Psoas muscle (tissue), 8 donors: ENCODE measurements around the gene SF3A2. TPM values are rescaled to one million over a fixed set of nuclear protein-coding genes. Genes with fewer than 3 reads are reported as not detected.

Experiments
- ATAC-seq, 4 donors: fragments of 200-7000 bp; cut with Tn5 transposase; one replicate each; pipeline ENCODE4 v1.9.1; 2020; ENCODE audit warnings: moderate library complexity in 3 of 4, mild to moderate bottlenecking in 2 of 4
- DNase-seq, 2 donors: peaks; one replicate each; pipeline ENCODE4 v3.0.0-alpha.2; 2020
- H3K27ac ChIP-seq: fragments of 200-600 bp; one replicate; pipeline ENCODE4 v1.8.0; 2022
- H3K27me3 ChIP-seq, 3 donors: fragments of 200-600 bp in 1 of 3; one replicate each; pipeline versions ENCODE4 v1.6.1 to v1.8.0; 2013 to 2022; ENCODE audit warnings: low read length in 2 of 3, mild to moderate bottlenecking in 2 of 3, moderate library complexity in 1 of 3; ENCODE audit not compliant: insufficient read depth in 3 of 3
- H3K36me3 ChIP-seq, 2 donors: fragments of 200-600 bp in 1 of 2; one replicate each; pipeline versions ENCODE4 v1.6.1 to v1.8.0; 2013 to 2022; ENCODE audit warnings: low read depth in 1 of 2, mild to moderate bottlenecking in 1 of 2, moderate library complexity in 1 of 2; ENCODE audit not compliant: insufficient read depth in 1 of 2
- H3K4me1 ChIP-seq: fragments of 200-600 bp; one replicate; pipeline ENCODE4 v1.8.0; 2022
- H3K4me3 ChIP-seq: fragments of 200-600 bp; one replicate; pipeline ENCODE4 v1.8.0; 2022; ENCODE audit warnings: mild to moderate bottlenecking
- H3K9me3 ChIP-seq: fragments of 200-600 bp; one replicate; pipeline ENCODE4 v1.8.0; 2022
- WGBS, 3 donors: extraction: QIAGEN DNeasy Blood & Tissue Kit; methylation state at CpG; one replicate each; pipeline versions ENCODE4 v1.1.6 to v1.1.7; 2013; 5-methylcytosine and 5-hydroxymethylcytosine counted together
- intact Hi-C, 2 donors: fragments of 100-400 bp; cut with DNase I; formaldehyde crosslinking; loops; one replicate each; pipeline versions ENCODE4 v1.11.0 to v1.14.2; 2022
- polyA plus RNA-seq, 3 donors: library from polyadenylated mRNA; stranded (reverse); fragments of 200-250 nt; gene quantifications; one replicate each; pipeline ENCODE4 v1.2.3, GENCODE V29; 2013
- total RNA-seq, 4 donors: library from RNA; stranded (reverse); fragmentation: NEBNext Ultra II Directional in 2 of 4; extraction: Animal tissue kit (Norgen Biotek cat#: 25700) in 2 of 4; gene quantifications; one replicate each; pipeline versions ENCODE4 v1.2.1 to v1.2.4, GENCODE V29; 2021 to 2023
- TF ChIP-seq, protein P1 (sequence below): fragments of 200-600 bp; IDR thresholded peaks from one replicate; pipeline ENCODE4 v1.8.0; 2022; ENCODE audit warnings: antibody characterized with exemption
- donor health status: healthy with polysubstance abuse.
- donor health status: DM: no; HTN: no; CAD: no; lungs with moderate emphysema.
- donor health status: Bipolar disorder and iron deficiency.
- donor health status: healthy.
- donor health status: DM: yes; HTN: yes; CAD: no.
- donor health status: DM: no; HTN: no; CAD: no.
- donor health status: DM: no; HTN: no; CAD: no.
- donor health status: DM: yes; HTN: yes; CAD: no.

The SF3A2 gene
- total and polyA plus RNA-seq, 7 donors: 25.9 to 46.8 (median 33.6) TPM

DNA sequence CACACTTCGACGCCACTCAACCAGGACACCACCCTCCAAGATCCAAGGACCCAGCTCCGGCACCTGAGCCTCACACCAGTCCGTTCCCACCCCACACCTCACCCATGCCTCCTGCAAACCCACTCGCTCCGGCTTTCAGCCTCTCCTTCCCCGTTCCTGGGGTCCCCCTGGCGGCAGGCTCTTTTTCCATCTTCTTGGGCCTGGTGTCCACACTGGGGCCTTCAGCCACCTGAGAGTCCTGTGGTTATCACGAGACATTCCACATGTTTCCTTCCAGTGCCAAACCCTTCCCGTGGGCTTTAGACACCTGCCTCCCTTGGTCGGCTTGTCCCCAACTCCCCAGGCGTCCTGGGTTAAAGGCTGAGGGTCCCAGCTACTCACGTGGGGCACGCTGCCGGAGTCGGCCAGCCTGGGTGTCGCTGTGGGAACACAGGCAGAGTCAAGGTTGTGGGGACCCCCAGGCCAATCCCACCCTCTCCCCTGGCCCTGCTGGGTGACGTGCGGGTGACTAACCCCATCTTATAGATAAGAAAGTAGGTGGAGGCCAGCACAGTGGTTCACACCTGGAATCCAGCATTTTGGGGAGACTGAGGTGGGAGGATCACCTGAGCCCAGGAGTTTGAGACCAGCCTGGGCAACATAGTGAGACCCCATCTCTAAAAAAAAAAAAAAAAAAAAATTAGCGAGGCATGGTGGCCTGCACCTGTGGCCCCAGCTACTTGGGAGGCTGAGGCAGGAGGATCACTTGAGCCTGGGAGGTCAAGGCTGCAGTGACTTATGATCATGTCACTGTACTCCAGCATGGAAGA is 17.6 kb downstream of the SF3A2 start:
- peaks cover 0 to 28% of the 10 kb centered on the region in 2 donors for H3K36me3 ChIP-seq
- WGBS, 3 donors: 39 to 62% (median 49%) methylated on average over 20 of the region's 20 CpGs
- peak overlapping the region; percentile 100 for H3K27ac ChIP-seq
- TF ChIP-seq, protein P1, sequence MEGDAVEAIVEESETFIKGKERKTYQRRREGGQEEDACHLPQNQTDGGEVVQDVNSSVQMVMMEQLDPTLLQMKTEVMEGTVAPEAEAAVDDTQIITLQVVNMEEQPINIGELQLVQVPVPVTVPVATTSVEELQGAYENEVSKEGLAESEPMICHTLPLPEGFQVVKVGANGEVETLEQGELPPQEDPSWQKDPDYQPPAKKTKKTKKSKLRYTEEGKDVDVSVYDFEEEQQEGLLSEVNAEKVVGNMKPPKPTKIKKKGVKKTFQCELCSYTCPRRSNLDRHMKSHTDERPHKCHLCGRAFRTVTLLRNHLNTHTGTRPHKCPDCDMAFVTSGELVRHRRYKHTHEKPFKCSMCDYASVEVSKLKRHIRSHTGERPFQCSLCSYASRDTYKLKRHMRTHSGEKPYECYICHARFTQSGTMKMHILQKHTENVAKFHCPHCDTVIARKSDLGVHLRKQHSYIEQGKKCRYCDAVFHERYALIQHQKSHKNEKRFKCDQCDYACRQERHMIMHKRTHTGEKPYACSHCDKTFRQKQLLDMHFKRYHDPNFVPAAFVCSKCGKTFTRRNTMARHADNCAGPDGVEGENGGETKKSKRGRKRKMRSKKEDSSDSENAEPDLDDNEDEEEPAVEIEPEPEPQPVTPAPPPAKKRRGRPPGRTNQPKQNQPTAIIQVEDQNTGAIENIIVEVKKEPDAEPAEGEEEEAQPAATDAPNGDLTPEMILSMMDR: peak; percentile 24
- DNase-seq: no peak
- peaks cover 0 to 13% (median 0%) of the 10 kb centered on the region in 3 donors for H3K27me3 ChIP-seq
- H3K4me3 ChIP-seq: peak overlapping the region; percentile 72
- no peak for ATAC-seq
- H3K9me3 ChIP-seq: no peaks in the 10 kb centered on the region
- H3K4me1 ChIP-seq: peaks cover 30% of the 10 kb centered on the region
- intact Hi-C loops: loop anchor here in 1 of 2 donors (2.0 kb wide), 1 partner anchor 13 kb away; no protein-coding TSS in a partner anchor

DNA sequence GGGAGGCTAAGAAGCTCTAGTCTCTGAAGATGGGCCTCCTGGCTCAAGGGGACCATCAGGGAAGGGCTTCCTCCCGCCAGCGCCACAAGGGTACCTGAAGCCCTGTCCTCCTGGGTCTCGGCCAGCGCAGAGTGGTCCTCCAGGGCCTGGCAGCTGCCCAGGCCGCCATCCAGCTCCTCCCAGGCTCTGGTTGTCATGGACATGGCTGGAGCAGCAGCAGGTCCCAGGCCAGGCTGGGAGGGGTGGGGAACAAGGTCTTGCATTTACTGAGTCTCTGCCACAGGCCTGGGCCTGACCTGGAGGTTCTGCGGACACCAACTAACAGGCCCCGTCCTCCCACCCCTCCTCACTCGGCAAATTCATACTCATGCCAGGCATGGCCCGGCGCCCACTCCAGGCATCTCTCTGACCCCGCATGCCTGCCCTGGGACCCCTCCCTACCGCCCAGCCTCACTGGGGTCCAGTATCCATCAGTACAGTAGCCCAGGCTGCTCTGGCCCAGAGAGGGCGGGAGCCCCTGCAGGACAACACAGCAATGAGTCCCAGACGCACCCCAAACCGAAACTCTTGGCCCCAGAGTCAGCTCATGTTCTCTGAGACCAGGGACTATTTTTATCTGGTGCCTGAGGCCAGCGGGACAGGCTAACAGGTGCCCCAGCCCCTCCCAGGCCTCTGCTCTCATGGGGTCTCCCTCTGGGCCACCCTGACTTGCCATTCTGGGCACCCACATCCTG is 18.7 kb downstream of the SF3A2 start:
- Histone ChIP-seq H3K4me1 (peaks cover 25% of the 10 kb centered on the region), H3K27ac (peak overlapping the region; percentile 100), H3K36me3 (peaks cover 0 to 28% of the 10 kb centered on the region in 2 donors), H3K4me3 (peak overlapping the region; percentile 72), H3K27me3 (peaks cover 0 to 13% (median 0%) of the 10 kb centered on the region in 3 donors), H3K9me3 (no peaks in the 10 kb centered on the region)
- TF ChIP-seq, protein P1: no peak
- 35 to 41% (median 39%) methylated on average over 15 to 16 of the region's 16 CpGs for WGBS, 3 donors
- intact Hi-C loops: loop anchor here in 1 of 2 donors (2.0 kb wide), 1 partner anchor 14 kb away; no protein-coding TSS in a partner anchor
- ATAC-seq (peak; percentile 62 to 81 (median 76)), DNase-seq (peak in 1 of 2 donors; percentile 82)

DNA sequence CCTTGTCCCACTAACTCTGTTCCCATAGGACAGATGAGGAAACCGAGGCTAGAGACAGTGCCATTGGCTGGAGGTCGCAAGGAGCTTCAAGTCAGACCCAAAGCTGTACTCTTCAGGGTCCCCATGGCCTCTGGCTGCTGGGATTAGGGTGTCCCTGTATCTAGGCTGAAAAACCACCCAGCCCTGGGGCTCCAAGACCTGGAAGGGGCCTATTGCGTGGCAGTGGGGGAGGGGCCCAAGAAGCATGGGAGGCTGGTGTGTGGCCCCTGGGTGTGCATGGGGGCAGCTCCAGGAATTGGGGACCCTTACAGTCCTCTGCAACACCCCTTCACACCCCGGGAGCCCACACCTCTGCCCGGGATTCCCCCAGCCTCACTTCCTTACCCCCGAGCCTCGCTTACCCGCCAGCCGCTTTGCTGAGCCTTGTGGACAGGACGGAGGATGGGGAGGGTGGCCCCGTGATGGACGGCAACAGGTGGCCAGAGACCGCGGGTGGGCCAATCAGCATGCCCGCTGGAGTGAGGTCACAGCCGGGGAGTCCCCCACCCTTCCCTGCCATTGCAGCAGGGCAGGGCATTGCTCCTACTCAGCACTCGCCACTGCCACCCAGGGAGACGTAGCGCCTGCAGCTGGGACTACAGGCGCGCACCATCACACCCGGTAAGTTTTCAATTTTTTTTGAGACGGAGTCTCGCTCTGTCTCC is 19.5 kb downstream of the SF3A2 start, which contains the start of gene JSRP1:
JSRP1 (minus strand) TSS at position 436 of the 704 bp plus-strand sequence. CDS start 1,103 bp downstream, outside the sequence.
- intact Hi-C loops: loop anchor here in 1 of 2 donors (2.0 kb wide), 1 partner anchor 15 kb away; no protein-coding TSS in a partner anchor
- Histone ChIP-seq H3K9me3 (no peaks in the 10 kb centered on the region), H3K4me1 (peaks cover 19% of the 10 kb centered on the region), H3K36me3 (peaks cover 0 to 28% of the 10 kb centered on the region in 2 donors), H3K27me3 (peaks cover 0 to 12% (median 0%) of the 10 kb centered on the region in 3 donors), H3K4me3 (peak within 1 kb of the TSS; percentile 72), H3K27ac (peak within 1 kb of the TSS; percentile 100)
- ATAC-seq (peak; percentile 91 to 94 (median 92)), DNase-seq (peak; percentile 90 to 98)
- 24 to 31% (median 29%) methylated on average over 18 to 24 of the region's 24 CpGs for WGBS, 3 donors
- TF ChIP-seq, protein P1: peak; percentile 28

DNA sequence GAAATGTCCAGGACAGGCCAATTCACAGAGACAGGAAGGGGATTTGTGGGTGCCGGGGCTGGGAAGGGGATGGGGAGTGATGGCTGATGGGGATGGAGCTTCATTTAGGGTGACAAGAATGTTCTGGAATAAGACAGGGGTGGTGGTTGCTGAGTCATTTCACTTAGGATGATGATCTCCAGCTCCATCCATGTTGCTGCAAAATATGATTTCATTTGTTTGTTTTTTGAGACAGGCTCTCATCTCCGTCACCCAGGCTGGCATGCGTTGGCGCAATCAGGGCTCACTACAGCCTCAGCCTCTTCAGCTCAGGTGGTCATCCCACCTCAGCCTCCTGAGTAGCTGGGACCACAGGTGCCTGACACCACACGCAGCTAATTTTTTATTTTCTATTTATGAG is 22.7 kb downstream of the SF3A2 start:
- Histone ChIP-seq H3K4me1 (peaks cover 3% of the 10 kb centered on the region), H3K4me3 (no peak overlapping the region), H3K36me3 (no peaks in the 10 kb centered on the region), H3K9me3 (no peaks in the 10 kb centered on the region), H3K27me3 (no peaks in the 10 kb centered on the region), H3K27ac (no peak overlapping the region)
- no peak for ATAC-seq
- intact Hi-C loops: no loop called here
- DNase-seq: no peak
- WGBS, 3 donors: 84 to 97% (median 93%) methylated on average over 5 of the region's 5 CpGs
- TF ChIP-seq, protein P1: no peak
